Adrenal gland (tissue), 5 donors: Measurements from ENCODE around the gene KCNH1.

Experiments
- CTCF ChIP-seq, 6 experiments: fragments of 450-650 bp in 4 of 6; fragments of 200-600 bp in 2 of 6; sonication (generic) in 1 of 6; IDR thresholded peaks; 1 replicate in 5 of 6; 2 replicates in 1 of 6; pipeline versions ENCODE4 v1.5.1 to v1.8.0; 2016 to 2021; ENCODE audit warnings: antibody characterized with exemption in 6 of 6, mild to moderate bottlenecking in 2 of 6, moderate library complexity in 1 of 6
- POLR2A ChIP-seq, 2 donors: fragments of 450-650 bp; IDR thresholded peaks; one replicate each; pipeline ENCODE4 v1.6.1; 2017; ENCODE audit warnings: antibody characterized with exemption in 2 of 2, mild to moderate bottlenecking in 2 of 2, moderate library complexity in 1 of 2
- donor health status: DM: no; HTN: no; CAD: no.

- TF ChIP-seq CTCF (IDR thresholded peaks at IDR 0.05) (no peak), POLR2A (IDR thresholded peaks at IDR 0.05) (no peak)
Measured at GRCh38 chr1:211169353-211169752, 35.4 kb upstream of the KCNH1 start.
